ENCODE results near the gene LGALS13. TPM values are rescaled to one million over a fixed set of nuclear protein-coding genes. Genes with fewer than 3 reads are reported as not detected.
"Not testable (repeated sequence)": the region's sequence is repeated elsewhere in the genome, so short reads cannot be mapped to it uniquely, and the experiment has no call there.

Gene LGALS13
- total RNA-seq, 1 experiment from 2014 or later, result not detected

- no TSS peak for BruUV-seq (replicated peaks)
- CTCF ChIA-PET, result no interaction called here
- H3K9me3 Mint-ChIP-seq (ENCODE audit: low read depth, unreplicated experiment), result peaks cover 6% of the 10 kb centered on the region
- intact Hi-C loops (cut with micrococcal nuclease; ENCODE audit: unreplicated experiment), result no loop called here
- no peak for DNase-seq
- no peaks in the 10 kb centered on the region for H3K4me1 Mint-ChIP-seq (ENCODE audit: low read depth, unreplicated experiment)
- peaks cover 97% of the 10 kb centered on the region for H3K27me3 Mint-ChIP-seq (ENCODE audit: unreplicated experiment)
- no peak overlapping the region for H3K27ac Mint-ChIP-seq (ENCODE audit: unreplicated experiment)
- no peak overlapping the region for H3K4me3 Mint-ChIP-seq (ENCODE audit: low read depth, unreplicated experiment)
- H3K36me3 Mint-ChIP-seq (ENCODE audit: insufficient read depth, unreplicated experiment), result no peaks in the 10 kb centered on the region
- no peak for TF ChIP-seq CTCF (IDR thresholded peaks at IDR 0.05; ENCODE audit: unreplicated experiment)
Measured at GRCh38 chr19:39613597-39613996, 11.3 kb downstream of the LGALS13 start.

GRCh38 chr19:39617745-39618144 is 15.4 kb downstream of the LGALS13 start:
- no peaks in the 10 kb centered on the region for H3K36me3 Mint-ChIP-seq (ENCODE audit: insufficient read depth, unreplicated experiment)
- H3K4me1 Mint-ChIP-seq (ENCODE audit: low read depth, unreplicated experiment), result no peaks in the 10 kb centered on the region
- H3K9me3 Mint-ChIP-seq (ENCODE audit: low read depth, unreplicated experiment), result peaks cover 4% of the 10 kb centered on the region
- intact Hi-C loops (cut with micrococcal nuclease; ENCODE audit: unreplicated experiment), result no loop called here
- H3K4me3 Mint-ChIP-seq (ENCODE audit: low read depth, unreplicated experiment), result no peak overlapping the region
- DNase-seq, result no peak
- H3K27me3 Mint-ChIP-seq (ENCODE audit: unreplicated experiment), result peaks cover 97% of the 10 kb centered on the region
- no peak for TF ChIP-seq CTCF (IDR thresholded peaks at IDR 0.05; ENCODE audit: unreplicated experiment)
- CTCF ChIA-PET, result no interaction called here
- BruUV-seq (replicated peaks), result no TSS peak
- no peak overlapping the region for H3K27ac Mint-ChIP-seq (ENCODE audit: unreplicated experiment)

GRCh38 chr19:39623946-39624345 is 21.6 kb downstream of the LGALS13 start:
- DNase-seq, result no peak
- intact Hi-C loops (cut with micrococcal nuclease; ENCODE audit: unreplicated experiment), result no loop called here
- BruUV-seq (replicated peaks), result no TSS peak
- Mint-ChIP-seq H3K4me3 (ENCODE audit: low read depth, unreplicated experiment) (no peak overlapping the region), H3K27ac (ENCODE audit: unreplicated experiment) (no peak overlapping the region), H3K9me3 (ENCODE audit: low read depth, unreplicated experiment) (no peaks in the 10 kb centered on the region), H3K4me1 (ENCODE audit: low read depth, unreplicated experiment) (no peaks in the 10 kb centered on the region), H3K36me3 (ENCODE audit: insufficient read depth, unreplicated experiment) (no peaks in the 10 kb centered on the region), H3K27me3 (ENCODE audit: unreplicated experiment) (peaks cover 89% of the 10 kb centered on the region)
- TF ChIP-seq CTCF (IDR thresholded peaks at IDR 0.05; ENCODE audit: unreplicated experiment), result no peak
- CTCF ChIA-PET, result no interaction called here

- H3K4me1 Mint-ChIP-seq (ENCODE audit: low read depth, unreplicated experiment); H3K9me3 Mint-ChIP-seq (ENCODE audit: low read depth, unreplicated experiment); H3K4me3 Mint-ChIP-seq (ENCODE audit: low read depth, unreplicated experiment); CTCF ChIA-PET; H3K27ac Mint-ChIP-seq (ENCODE audit: unreplicated experiment); DNase-seq; H3K36me3 Mint-ChIP-seq (ENCODE audit: insufficient read depth, unreplicated experiment); BruUV-seq (replicated peaks): not testable (repeated sequence)
- intact Hi-C loops (cut with micrococcal nuclease; ENCODE audit: unreplicated experiment), result loop anchor here (2.0 kb wide), 1 partner anchor 71 kb away; no protein-coding TSS in a partner anchor
- H3K27me3 Mint-ChIP-seq (ENCODE audit: unreplicated experiment), result peaks cover 53% of the 10 kb centered on the region
Measured at GRCh38 chr19:39627631-39628030, 25.3 kb downstream of the LGALS13 start.

- intact Hi-C loops (cut with micrococcal nuclease; ENCODE audit: unreplicated experiment), result no loop called here
- Mint-ChIP-seq H3K27me3 (ENCODE audit: unreplicated experiment) (peaks cover 53% of the 10 kb centered on the region), H3K36me3 (ENCODE audit: insufficient read depth, unreplicated experiment) (no peaks in the 10 kb centered on the region), H3K27ac (ENCODE audit: unreplicated experiment) (no peak overlapping the region), H3K4me1 (ENCODE audit: low read depth, unreplicated experiment) (no peaks in the 10 kb centered on the region), H3K4me3 (ENCODE audit: low read depth, unreplicated experiment) (no peak overlapping the region), H3K9me3 (ENCODE audit: low read depth, unreplicated experiment) (peaks cover 4% of the 10 kb centered on the region)
- DNase-seq, result no peak
- TF ChIP-seq CTCF (IDR thresholded peaks at IDR 0.05; ENCODE audit: unreplicated experiment), result no peak
- CTCF ChIA-PET, result no interaction called here
- no TSS peak for BruUV-seq (replicated peaks)
Measured at GRCh38 chr19:39631178-39631577, 28.9 kb downstream of the LGALS13 start.
